Stimulated activated CD8-positive, alpha-beta memory T cell treated with anti-CD3 and anti-CD28 coated beads, Interleukin-7, amount 100 ng/mL, for 4 hours (primary cell): ENCODE data around the gene MRS2.

Source experiments
- DNase-seq, 2 donors: peaks; one replicate each; pipeline ENCODE4 v3.0.0-alpha.2; 2020; ENCODE audit warnings: low read depth in 2 of 2

Gene MRS2

GRCh38 chr6:24472181-24472580 lies 69.4 kb downstream of the MRS2 start:
- DNase-seq, result no peak
